CD14-positive monocyte (primary cell): ENCODE results near the gene TSEN54. TPM values are rescaled to one million over a fixed set of nuclear protein-coding genes. Genes with fewer than 3 reads are reported as not detected.

ENCODE experiments used
- DNase-seq, 3 donors: peaks; one replicate each; pipeline ENCODE4 v3.0.0-alpha.2; 2011 to 2022
- H2AFZ ChIP-seq: 2 replicates; pipeline ENCODE4 v1.6.0; 2012; ENCODE audit warnings: mild to moderate bottlenecking, low read depth, low read length, inconsistent platforms; ENCODE audit not compliant: insufficient read depth, poor library complexity, severe bottlenecking
- H3K27ac ChIP-seq, 2 donors: 1 replicate in 1 of 2; 2 replicates in 1 of 2; pipeline ENCODE4 v1.5.1; 2012 to 2013; ENCODE audit warnings: low read length in 2 of 2, control low read depth in 1 of 2, inconsistent platforms in 1 of 2, low read depth in 1 of 2, mild to moderate bottlenecking in 1 of 2
- H3K27me3 ChIP-seq, 2 donors: one replicate each; pipeline versions ENCODE4 v1.6.0 to v1.6.1; 2011 to 2013; ENCODE audit warnings: low read length in 2 of 2; ENCODE audit not compliant: control insufficient read depth in 2 of 2, insufficient read depth in 2 of 2
- H3K36me3 ChIP-seq, 2 donors: replicated peaks in 1 of 2; 1 replicate in 1 of 2; 2 replicates in 1 of 2; pipeline versions ENCODE4 v1.5.1 to v1.6.1; 2012 to 2013; ENCODE audit warnings: low read length in 2 of 2, control low read depth in 1 of 2, inconsistent platforms in 1 of 2, mild to moderate bottlenecking in 1 of 2; ENCODE audit not compliant: insufficient read depth in 2 of 2, control insufficient read depth in 1 of 2
- H3K4me1 ChIP-seq, 2 donors: 1 replicate in 1 of 2; 2 replicates in 1 of 2; pipeline versions ENCODE4 v1.5.1 to v1.6.1; 2012 to 2013; ENCODE audit warnings: low read length in 2 of 2, control low read depth in 1 of 2, inconsistent platforms in 1 of 2, mild to moderate bottlenecking in 1 of 2, moderate library complexity in 1 of 2; ENCODE audit not compliant: insufficient read depth in 2 of 2, control insufficient read depth in 1 of 2
- H3K4me2 ChIP-seq: replicated peaks from 2 replicates; pipeline ENCODE3; 2012; ENCODE audit warnings: low read length, moderate library complexity, mild to moderate bottlenecking; ENCODE audit not compliant: poor library complexity, severe bottlenecking; ENCODE audit errors: extremely low read depth
- H3K4me3 ChIP-seq, 3 experiments: fragments of 200-600 bp in 1 of 3; sonication (generic) in 1 of 3; replicated peaks in 1 of 3; 1 replicate in 2 of 3; 2 replicates in 1 of 3; pipeline ENCODE4 v1.5.1; 2011 to 2013; ENCODE audit warnings: low read length in 3 of 3, mild to moderate bottlenecking in 3 of 3, control low read depth in 2 of 3, low read depth in 2 of 3, inconsistent platforms in 1 of 3, moderate library complexity in 1 of 3
- H3K79me2 ChIP-seq: 2 replicates; pipeline ENCODE4 v1.6.0; 2012; ENCODE audit warnings: mild to moderate bottlenecking, control low read depth, inconsistent platforms, low read length, moderate library complexity; ENCODE audit not compliant: insufficient read depth
- H3K9ac ChIP-seq: 2 replicates; pipeline ENCODE4 v1.6.0; 2017; ENCODE audit warnings: low read length, mild to moderate bottlenecking; ENCODE audit not compliant: insufficient read depth, poor library complexity, severe bottlenecking
- H3K9me3 ChIP-seq, 2 donors: replicated peaks in 1 of 2; 1 replicate in 1 of 2; 2 replicates in 1 of 2; pipeline versions ENCODE4 v1.5.1 to v1.6.1; 2012 to 2013; ENCODE audit warnings: low read length in 2 of 2, control low read depth in 1 of 2; ENCODE audit not compliant: control insufficient read depth in 1 of 2, insufficient read depth in 1 of 2
- H4K20me1 ChIP-seq: 2 replicates; pipeline ENCODE4 v1.6.0; 2012; ENCODE audit warnings: mild to moderate bottlenecking, low read length, control low read depth, moderate library complexity; ENCODE audit not compliant: insufficient read depth
- H3K27ac Mint-ChIP-seq, 7 donors: one replicate each; pipeline ENCODE4 v1.8.0; 2020; ENCODE audit warnings: mild to moderate bottlenecking in 7 of 7, mixed read lengths in 7 of 7, moderate library complexity in 6 of 7, inconsistent platforms in 2 of 7
- H3K27me3 Mint-ChIP-seq, 3 donors: one replicate each; pipeline ENCODE4 v1.8.0; 2021 to 2022; ENCODE audit warnings: low read depth in 3 of 3, mild to moderate bottlenecking in 3 of 3, mixed read lengths in 3 of 3, moderate library complexity in 3 of 3, inconsistent platforms in 1 of 3
- H3K36me3 Mint-ChIP-seq, 2 donors: one replicate each; pipeline ENCODE4 v1.8.0; 2020; ENCODE audit warnings: mixed read lengths in 2 of 2, inconsistent platforms in 1 of 2, mild to moderate bottlenecking in 1 of 2
- H3K4me1 Mint-ChIP-seq: one replicate; pipeline ENCODE4 v1.8.0; 2020; ENCODE audit warnings: mild to moderate bottlenecking, mixed read lengths
- H3K4me3 Mint-ChIP-seq, 2 donors: one replicate each; pipeline ENCODE4 v1.8.0; 2020; ENCODE audit warnings: mild to moderate bottlenecking in 2 of 2, mixed read lengths in 2 of 2, moderate library complexity in 1 of 2
- H3K9me3 Mint-ChIP-seq, 7 donors: one replicate each; pipeline ENCODE4 v1.8.0; 2020 to 2022; ENCODE audit warnings: mixed read lengths in 7 of 7, mild to moderate bottlenecking in 6 of 7, moderate library complexity in 6 of 7, inconsistent platforms in 2 of 7
- CTCF ChIP-seq: fragments of 200-600 bp; IDR thresholded peaks from one replicate; pipeline ENCODE4 v1.8.0; 2022; ENCODE audit warnings: antibody characterized with exemption, mild to moderate bottlenecking
- WGBS: methylation state at CpG from one replicate; pipeline ENCODE4 v1.1.5; 2013; ENCODE audit warnings: missing lambda C conversion rate; ENCODE audit not compliant: insufficient coverage; 5-methylcytosine and 5-hydroxymethylcytosine counted together
- intact Hi-C, 2 donors: fragments of 100-400 bp; cut with micrococcal nuclease; formaldehyde crosslinking; loops; one replicate each; pipeline versions ENCODE4 v1.15.0 to v1.15.1; 2023
- polyA plus RNA-seq, 3 donors: library from polyadenylated mRNA; depleted of rRNA in 1 of 3; unstranded in 2 of 3; stranded (reverse) in 1 of 3; fragments of 300-500 nt in 2 of 3; fragments of >200 nt in 1 of 3; fragmentation: Illumina TruSeq in 2 of 3; gene quantifications; 1 replicate in 2 of 3; 2 replicates in 1 of 3; pipeline ENCODE4 v1.2.3, GENCODE V29; 2012 to 2021

TSEN54 gene
- polyA plus RNA-seq, 3 donors, result 10.3 to 13.6 (median 11.8) TPM

GRCh38 chr17:75566834-75567233, 50.5 kb downstream of the TSEN54 start:
- intact Hi-C loops, result no loop called here
- no peak overlapping the region for H2AFZ ChIP-seq
- no peaks in the 10 kb centered on the region for H3K27me3 ChIP-seq
- Mint-ChIP-seq H3K36me3 (no peaks in the 10 kb centered on the region), H3K4me1 (peaks cover 21% of the 10 kb centered on the region), H3K4me3 (no peak overlapping the region), H3K27me3 (peaks cover 0 to 5% (median 1%) of the 10 kb centered on the region in 3 donors), H3K27ac (peak overlapping the region in 2 of 7 donors; percentile 35 to 68), H3K9me3 (no peaks in the 10 kb centered on the region)
- H3K9ac ChIP-seq, result no peak overlapping the region
- H3K27ac ChIP-seq, result no peak overlapping the region
- H3K9me3 ChIP-seq, result no peaks in the 10 kb centered on the region
- H3K36me3 ChIP-seq, result no peaks in the 10 kb centered on the region
- H3K4me3 ChIP-seq, result no peak overlapping the region
- no peak for TF ChIP-seq CTCF
- H4K20me1 ChIP-seq, result no peaks in the 10 kb centered on the region
- DNase-seq, result peak in 1 of 3 donors; percentile 5
- WGBS, result 68% methylated on average over 5 of the region's 5 CpGs
- no peak overlapping the region for H3K4me2 ChIP-seq
- H3K4me1 ChIP-seq, result peaks cover 21 to 22% of the 10 kb centered on the region in 2 donors
- H3K79me2 ChIP-seq, result no peaks in the 10 kb centered on the region

DNA sequence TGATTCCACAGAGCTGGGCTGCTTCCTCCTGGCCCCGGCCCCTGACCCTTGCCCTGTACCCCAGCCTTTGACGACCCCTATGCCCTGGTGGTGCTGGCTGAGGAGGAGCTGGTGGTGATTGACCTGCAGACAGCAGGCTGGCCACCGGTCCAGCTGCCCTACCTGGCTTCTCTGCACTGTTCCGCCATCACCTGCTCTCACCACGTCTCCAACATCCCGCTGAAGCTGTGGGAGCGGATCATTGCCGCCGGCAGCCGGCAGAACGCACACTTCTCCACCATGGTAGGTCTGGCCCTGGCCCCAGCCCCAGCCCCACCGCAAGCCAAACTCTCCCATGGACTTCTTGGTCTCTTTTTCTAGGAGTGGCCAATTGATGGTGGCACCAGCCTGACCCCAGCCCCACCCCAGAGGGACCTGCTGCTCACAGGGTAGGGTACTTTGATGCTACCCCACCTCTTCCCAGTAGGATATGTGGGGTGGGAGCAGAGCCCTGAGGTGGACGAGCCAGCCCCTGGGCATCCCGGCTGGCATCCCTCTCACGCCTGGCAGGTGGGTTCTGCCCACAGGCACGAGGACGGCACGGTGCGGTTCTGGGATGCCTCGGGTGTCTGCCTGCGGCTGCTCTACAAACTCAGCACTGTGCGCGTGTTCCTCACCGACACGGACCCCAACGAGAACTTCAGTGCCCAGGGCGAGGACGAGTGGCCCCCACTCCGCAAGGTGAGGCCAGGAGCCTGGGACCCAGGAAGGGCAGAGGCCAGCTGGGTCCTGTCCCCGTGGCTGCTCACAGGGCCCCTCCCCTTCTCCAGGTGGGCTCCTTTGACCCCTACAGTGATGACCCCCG, 52.3 kb downstream of the TSEN54 start:
- no peak overlapping the region for H3K4me3 Mint-ChIP-seq
- peaks cover 23 to 24% of the 10 kb centered on the region in 2 donors for H3K4me1 ChIP-seq
- H3K27ac Mint-ChIP-seq, result no peak overlapping the region
- no peaks in the 10 kb centered on the region for H3K36me3 ChIP-seq
- no peak for TF ChIP-seq CTCF
- H2AFZ ChIP-seq, result no peak overlapping the region
- no peaks in the 10 kb centered on the region for H3K9me3 Mint-ChIP-seq
- intact Hi-C loops, result no loop called here
- no peaks in the 10 kb centered on the region for H3K79me2 ChIP-seq
- no peaks in the 10 kb centered on the region for H3K27me3 ChIP-seq
- no peaks in the 10 kb centered on the region for H4K20me1 ChIP-seq
- no peak for DNase-seq
- peaks cover 23% of the 10 kb centered on the region for H3K4me1 Mint-ChIP-seq
- H3K36me3 Mint-ChIP-seq, result peaks cover 0 to 4% of the 10 kb centered on the region in 2 donors
- no peak overlapping the region for H3K4me2 ChIP-seq
- no peak overlapping the region for H3K9ac ChIP-seq
- H3K27ac ChIP-seq, result no peak overlapping the region
- no peak overlapping the region for H3K4me3 ChIP-seq
- 96% methylated on average over 28 of the region's 31 CpGs for WGBS
- H3K9me3 ChIP-seq, result no peaks in the 10 kb centered on the region
- peaks cover 0 to 5% (median 1%) of the 10 kb centered on the region in 3 donors for H3K27me3 Mint-ChIP-seq
